Keratinocyte (primary cell): ENCODE measurements around the gene FTCD.

Experiments
- EZH2 ChIP-seq: IDR thresholded peaks from one replicate; pipeline ENCODE4 v1.6.1; 2012; ENCODE audit warnings: inconsistent platforms, mild to moderate bottlenecking, low read length, moderate library complexity
- TF ChIP-seq, protein P1 (sequence below), 3 experiments: IDR thresholded peaks in 1 of 3; conservative IDR thresholded peaks in 1 of 3; optimal IDR thresholded peaks in 1 of 3; 2 replicates in 2 of 3; 3 replicates in 1 of 3; pipeline versions ENCODE3 to v1.5.1; 2011; ENCODE audit warnings: low read length in 3 of 3, mild to moderate bottlenecking in 3 of 3, moderate library complexity in 2 of 3, control low read depth in 1 of 3, inconsistent platforms in 1 of 3; ENCODE audit not compliant: insufficient read depth in 2 of 3; ENCODE audit errors: extremely low read depth in 1 of 3

DNA sequence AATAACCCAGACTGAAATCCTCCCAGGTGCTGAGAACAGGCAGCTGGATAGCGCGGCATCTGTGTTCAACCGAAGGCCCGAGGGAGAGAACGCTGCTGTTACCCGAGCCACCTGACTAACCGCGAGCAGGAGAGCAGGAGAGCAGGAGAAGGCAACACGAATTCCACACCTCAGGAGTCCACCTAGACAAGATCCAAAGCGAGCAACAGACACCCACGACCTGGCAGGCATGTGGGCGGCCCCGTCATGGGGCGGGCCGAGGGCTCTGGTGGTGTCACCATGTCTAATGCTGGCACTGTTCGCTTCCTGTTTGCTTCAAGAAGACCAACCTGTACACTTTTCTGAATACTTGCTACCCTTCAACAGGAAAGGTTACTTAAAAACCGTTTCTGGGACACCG is 49.8 kb upstream of the FTCD start:
- TF ChIP-seq, protein P1, sequence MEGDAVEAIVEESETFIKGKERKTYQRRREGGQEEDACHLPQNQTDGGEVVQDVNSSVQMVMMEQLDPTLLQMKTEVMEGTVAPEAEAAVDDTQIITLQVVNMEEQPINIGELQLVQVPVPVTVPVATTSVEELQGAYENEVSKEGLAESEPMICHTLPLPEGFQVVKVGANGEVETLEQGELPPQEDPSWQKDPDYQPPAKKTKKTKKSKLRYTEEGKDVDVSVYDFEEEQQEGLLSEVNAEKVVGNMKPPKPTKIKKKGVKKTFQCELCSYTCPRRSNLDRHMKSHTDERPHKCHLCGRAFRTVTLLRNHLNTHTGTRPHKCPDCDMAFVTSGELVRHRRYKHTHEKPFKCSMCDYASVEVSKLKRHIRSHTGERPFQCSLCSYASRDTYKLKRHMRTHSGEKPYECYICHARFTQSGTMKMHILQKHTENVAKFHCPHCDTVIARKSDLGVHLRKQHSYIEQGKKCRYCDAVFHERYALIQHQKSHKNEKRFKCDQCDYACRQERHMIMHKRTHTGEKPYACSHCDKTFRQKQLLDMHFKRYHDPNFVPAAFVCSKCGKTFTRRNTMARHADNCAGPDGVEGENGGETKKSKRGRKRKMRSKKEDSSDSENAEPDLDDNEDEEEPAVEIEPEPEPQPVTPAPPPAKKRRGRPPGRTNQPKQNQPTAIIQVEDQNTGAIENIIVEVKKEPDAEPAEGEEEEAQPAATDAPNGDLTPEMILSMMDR (optimal IDR thresholded peaks at IDR 0.05 in 1 of 3, IDR thresholded peaks at IDR 0.05 in 1 of 3, conservative IDR thresholded peaks at IDR 0.05 in 1 of 3; ENCODE audit: extremely low read depth in 1 of 3, insufficient read depth in 2 of 3, low read length in 3 of 3): no peak
- TF ChIP-seq EZH2: no peak
